ENCODE measurements around the gene RNMT.
"Not testable (repeated sequence)": the region's sequence is repeated elsewhere in the genome, so short reads cannot be mapped to it uniquely, and the experiment has no call there.

RNMT gene

DNA sequence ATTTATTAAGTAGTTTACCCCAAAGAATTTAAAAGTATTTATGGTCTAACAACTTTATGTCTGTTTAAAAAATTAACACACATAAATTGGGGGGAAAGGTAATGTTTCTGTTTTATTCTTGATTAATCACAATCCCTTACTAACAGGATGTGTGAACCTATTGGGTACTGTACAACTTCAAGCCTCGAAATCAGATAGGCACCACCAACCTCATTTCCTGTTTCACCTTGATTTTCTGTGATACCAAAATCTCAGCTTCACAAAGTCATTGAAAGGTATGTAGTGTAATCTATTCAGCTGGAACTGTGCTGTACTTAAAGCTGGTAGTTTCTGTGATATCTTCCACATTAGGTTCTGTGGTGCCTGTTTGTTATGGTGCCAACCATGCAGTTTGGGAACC lies 4.0 kb downstream of the RNMT start:
- in situ Hi-C loops (cut with HindIII; ENCODE audit: low sequenced_read_pairs) = no loop called here

GRCh38 chr18:13735681-13736080 lies 9.2 kb downstream of the RNMT start:
- in situ Hi-C loops (cut with HindIII; ENCODE audit: low sequenced_read_pairs) = no loop called here

DNA sequence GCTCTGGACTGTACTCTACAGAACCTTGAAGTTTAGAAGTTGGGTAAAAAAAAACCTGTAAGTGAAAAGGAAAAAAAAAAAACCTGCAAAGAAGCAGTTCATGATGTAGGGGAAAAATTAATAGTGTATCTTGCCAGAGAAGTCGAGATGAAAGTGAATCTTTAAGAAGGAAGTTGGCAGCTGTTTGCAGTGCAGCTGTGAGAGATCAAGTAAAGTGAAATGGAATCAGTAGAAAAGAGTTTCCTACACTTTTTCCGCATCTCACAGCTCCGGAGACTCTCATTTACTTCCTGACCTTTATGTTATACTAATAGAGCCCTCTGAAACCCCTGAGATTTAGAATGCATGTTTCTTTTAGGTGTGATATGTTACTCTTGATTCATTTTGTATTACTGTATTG lies 19.2 kb downstream of the RNMT start:
- in situ Hi-C loops (cut with HindIII; ENCODE audit: low sequenced_read_pairs) = no loop called here

GRCh38 chr18:13746633-13747032 lies 20.2 kb downstream of the RNMT start:
- in situ Hi-C loops (cut with HindIII; ENCODE audit: low sequenced_read_pairs) = no loop called here

DNA sequence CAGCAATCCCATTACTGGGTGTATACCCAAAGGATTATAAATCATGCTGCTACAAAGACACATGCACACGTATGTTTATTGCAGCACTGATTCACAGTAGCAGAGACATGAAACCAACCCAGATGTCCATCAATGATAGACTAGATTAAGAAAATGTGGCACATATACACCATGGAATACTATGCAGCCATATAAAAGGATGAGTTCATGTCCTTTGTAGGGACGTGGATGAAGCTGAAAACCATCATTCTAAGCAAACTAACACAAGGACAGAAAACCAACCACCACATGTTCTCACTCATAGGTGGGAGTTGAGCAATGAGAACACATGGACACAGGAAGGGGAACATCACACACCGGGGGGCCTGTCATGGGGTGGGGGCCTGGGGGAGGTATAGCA lies 25.1 kb downstream of the RNMT start:
- in situ Hi-C loops (cut with HindIII; ENCODE audit: low sequenced_read_pairs) = not testable (repeated sequence)

DNA sequence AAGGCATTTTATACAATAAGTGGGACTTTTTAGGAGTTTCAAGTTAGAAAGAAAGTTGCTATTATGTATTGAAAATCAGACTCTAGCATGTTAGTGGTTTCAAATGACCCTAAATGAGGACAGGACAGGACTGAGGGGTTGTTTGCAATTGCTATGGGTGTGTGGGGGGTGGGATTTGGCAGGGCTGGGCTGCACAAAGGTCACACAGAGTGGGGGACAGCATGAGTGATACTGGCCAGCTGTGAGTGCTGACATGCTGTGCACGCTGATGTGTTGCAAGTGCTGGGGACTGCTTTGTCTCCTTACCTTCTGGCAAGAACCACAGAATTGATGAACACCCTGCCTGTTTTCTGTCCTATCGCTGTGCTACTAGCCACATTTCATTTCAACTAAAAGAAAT lies 29.8 kb downstream of the RNMT start:
- in situ Hi-C loops (cut with HindIII; ENCODE audit: low sequenced_read_pairs) = no loop called here

GRCh38 chr18:13756671-13757070 lies 30.2 kb downstream of the RNMT start:
- in situ Hi-C loops (cut with HindIII; ENCODE audit: low sequenced_read_pairs) = no loop called here

DNA sequence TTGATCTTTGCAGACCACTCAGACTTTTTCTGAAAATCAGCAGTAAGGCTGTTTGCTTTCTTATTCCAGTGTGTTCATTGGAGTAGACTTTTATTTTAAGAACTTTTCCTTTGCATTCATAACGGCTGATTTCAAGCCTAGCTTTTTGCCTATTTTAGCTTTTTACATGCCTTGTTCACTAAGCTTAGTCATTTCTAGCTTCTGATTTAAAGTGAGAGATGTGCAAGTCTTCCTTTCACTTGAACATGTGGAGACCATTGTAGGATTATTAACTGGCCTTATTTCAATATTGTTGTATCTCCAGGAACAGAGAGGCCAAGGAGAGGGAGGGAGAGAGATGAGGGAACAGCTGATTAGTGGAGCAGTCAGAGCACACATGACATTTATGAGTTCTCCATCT lies 32.1 kb downstream of the RNMT start:
- in situ Hi-C loops (cut with HindIII; ENCODE audit: low sequenced_read_pairs) = no loop called here

- in situ Hi-C loops (cut with HindIII; ENCODE audit: low sequenced_read_pairs) = no loop called here
Observed at GRCh38 chr18:13760047-13760446, 33.6 kb downstream of the RNMT start.

GRCh38 chr18:13762690-13763439 lies 36.4 kb downstream of the RNMT start:
- in situ Hi-C loops (cut with HindIII; ENCODE audit: low sequenced_read_pairs) = no loop called here

DNA sequence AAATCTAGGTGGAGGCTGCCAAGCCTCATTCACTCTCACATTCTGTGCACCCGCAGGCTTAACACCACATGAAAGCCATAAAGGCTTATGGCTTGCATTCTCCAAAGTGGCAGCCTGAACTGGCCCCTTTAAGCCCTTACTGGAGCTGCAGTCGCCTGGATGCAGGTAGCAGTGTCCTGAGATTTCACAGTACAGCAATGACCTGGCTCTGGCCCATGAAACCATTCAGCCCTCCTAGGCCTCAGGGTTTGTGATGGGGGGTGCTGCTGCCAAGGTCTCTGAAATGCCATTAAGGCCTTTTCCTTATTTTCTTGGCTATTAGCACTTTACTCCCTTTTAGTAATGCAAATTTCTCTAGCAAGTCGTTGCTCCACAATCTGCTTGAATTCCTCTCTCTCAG lies 48.6 kb downstream of the RNMT start:
- in situ Hi-C loops (cut with HindIII; ENCODE audit: low sequenced_read_pairs) = no loop called here

DNA sequence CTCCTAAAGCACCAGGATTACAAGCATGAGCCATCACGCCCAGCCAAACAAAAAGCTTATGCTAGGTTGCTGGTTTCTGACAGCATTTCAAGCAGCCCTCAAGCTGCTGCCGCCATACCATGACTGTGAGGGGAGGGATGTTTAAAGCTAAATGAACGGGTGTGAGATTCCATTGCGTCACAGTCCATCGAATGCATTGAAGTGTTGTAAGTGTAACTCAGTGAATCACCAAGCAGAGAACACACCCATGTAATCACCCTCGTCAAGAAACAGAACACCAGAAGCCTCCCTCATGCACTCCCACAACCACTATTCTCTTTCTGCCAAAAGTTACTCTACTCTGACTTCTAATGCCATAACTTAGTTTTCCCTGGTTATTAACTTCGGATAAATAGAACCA lies 64.7 kb downstream of the RNMT start:
- in situ Hi-C loops (cut with HindIII; ENCODE audit: low sequenced_read_pairs) = no loop called here

DNA sequence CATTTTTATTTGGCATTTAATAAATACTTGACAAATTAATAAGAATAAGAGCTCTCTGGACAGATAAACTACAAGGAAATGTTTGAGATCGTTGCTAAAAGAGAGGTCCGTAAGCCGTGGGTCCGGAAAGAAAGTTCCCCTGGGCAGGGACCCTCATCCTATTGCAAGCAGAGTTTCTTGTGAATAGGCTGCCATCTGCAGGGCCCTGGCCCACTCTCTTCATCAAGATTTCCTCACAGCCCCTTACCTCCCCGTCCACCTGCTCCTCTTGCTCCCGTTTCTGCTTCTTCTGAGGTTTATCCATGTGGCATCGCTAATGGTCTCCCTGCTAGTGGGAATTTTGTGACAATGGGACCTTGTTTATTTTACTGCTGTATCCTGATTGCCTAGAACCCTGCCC lies 67.3 kb downstream of the RNMT start:
- in situ Hi-C loops (cut with HindIII; ENCODE audit: low sequenced_read_pairs) = no loop called here

- in situ Hi-C loops (cut with HindIII; ENCODE audit: low sequenced_read_pairs) = no loop called here
Observed at GRCh38 chr18:13796515-13796914, 70.0 kb downstream of the RNMT start.

GRCh38 chr18:13797157-13797611 lies 70.7 kb downstream of the RNMT start:
- in situ Hi-C loops (cut with HindIII; ENCODE audit: low sequenced_read_pairs) = no loop called here

DNA sequence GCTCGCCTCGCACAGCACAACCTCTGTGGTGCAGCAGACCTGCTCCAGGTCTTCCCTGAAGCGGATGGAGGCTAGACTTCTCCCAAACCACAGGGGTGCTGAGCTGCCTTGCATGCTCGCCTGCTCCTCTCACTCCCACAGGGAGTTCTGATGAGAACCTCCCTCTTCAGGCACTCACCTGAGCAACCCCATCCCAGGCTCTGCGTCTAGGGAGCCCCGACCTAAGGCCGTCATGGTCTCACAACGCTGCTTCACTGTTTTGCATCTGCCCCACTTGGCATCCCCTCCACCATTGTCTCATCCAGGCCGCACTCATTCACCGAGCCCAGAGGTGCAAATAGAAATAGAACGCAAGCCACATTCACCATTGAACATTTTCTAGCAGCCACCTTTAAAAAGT lies 72.9 kb downstream of the RNMT start:
- in situ Hi-C loops (cut with HindIII; ENCODE audit: low sequenced_read_pairs) = no loop called here

GRCh38 chr18:13800505-13801259 lies 74.2 kb downstream of the RNMT start:
- in situ Hi-C loops (cut with HindIII; ENCODE audit: low sequenced_read_pairs) = no loop called here

GRCh38 chr18:13801260-13801601 lies 74.8 kb downstream of the RNMT start:
- in situ Hi-C loops (cut with HindIII; ENCODE audit: low sequenced_read_pairs) = no loop called here

DNA sequence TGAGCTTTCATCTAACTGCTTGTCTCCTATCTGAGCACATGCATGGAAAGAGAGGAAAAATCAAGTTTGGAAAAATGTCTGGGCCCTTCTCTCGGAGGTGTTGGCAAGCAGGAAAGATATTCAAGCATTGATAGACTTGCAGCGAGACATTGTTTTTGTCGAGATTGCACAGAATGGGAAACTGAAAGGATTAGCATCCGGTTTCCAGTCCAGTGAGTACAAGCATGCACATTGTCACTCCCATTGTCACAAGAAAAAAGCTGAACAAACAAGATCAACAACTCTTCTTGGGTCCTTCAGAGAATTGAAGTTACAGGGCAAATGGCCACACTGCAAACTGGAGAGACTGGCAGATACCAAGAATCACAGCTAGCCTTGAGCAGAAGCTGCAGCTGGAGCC lies 77.8 kb downstream of the RNMT start:
- in situ Hi-C loops (cut with HindIII; ENCODE audit: low sequenced_read_pairs) = no loop called here

DNA sequence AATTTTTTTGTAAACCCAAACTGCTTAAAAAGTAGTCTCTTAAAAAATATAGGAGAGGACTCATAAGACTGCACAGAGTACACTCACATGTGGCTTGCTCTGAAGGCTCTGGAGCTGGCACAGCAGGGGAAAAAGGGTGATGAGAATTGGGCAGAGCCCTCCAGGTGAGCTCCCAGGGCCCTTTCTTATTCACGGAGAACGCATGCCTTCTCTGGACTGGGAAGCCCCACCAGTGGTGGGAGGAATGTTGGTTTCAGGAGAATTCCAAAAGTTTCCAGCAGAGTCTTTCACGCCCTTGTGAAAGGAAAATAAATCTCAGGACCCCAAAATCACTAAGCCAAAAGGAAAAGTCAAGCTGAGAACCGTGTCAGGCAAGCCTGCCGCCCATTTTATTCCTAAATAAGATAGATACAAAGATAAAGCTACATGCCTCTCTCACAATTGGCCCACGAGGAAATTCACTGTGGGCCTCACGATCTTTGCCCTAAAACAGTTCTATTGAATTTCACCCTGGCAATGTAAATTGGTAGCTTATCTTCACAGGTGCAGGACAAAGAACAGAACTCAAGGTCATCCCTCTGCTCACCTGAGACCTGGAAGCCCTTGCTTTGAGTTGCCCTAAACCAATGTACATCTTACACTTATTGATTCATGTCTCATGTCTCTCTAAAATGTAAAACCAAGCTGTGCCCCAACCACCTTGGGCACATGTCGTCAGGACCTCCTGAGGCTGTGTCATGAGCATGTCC lies 82.0 kb downstream of the RNMT start:
- in situ Hi-C loops (cut with HindIII; ENCODE audit: low sequenced_read_pairs) = no loop called here

GRCh38 chr18:13809043-13809430 lies 82.6 kb downstream of the RNMT start:
- in situ Hi-C loops (cut with HindIII; ENCODE audit: low sequenced_read_pairs) = no loop called here
